GM18520 (cell line): ENCODE results near the gene CCDC27.
"Not testable (repeated sequence)": the region's sequence is repeated elsewhere in the genome, so short reads cannot be mapped to it uniquely, and the experiment has no call there.

ENCODE experiments used
- ATAC-seq: cut with Tn5 transposase; IDR thresholded peaks from one replicate; pipeline ENCODE4 v1.9.1; 2021; ENCODE audit not compliant: unreplicated experiment

Gene CCDC27

GRCh38 chr1:3735027-3735681, 17.1 kb upstream of the CCDC27 start:
- no peak for ATAC-seq

- ATAC-seq, result no peak
Observed at GRCh38 chr1:3735688-3736087, 16.6 kb upstream of the CCDC27 start.

- no peak for ATAC-seq
Observed at GRCh38 chr1:3736131-3736561, 16.1 kb upstream of the CCDC27 start.

GRCh38 chr1:3736708-3737107, 15.5 kb upstream of the CCDC27 start:
- ATAC-seq, result no peak

- ATAC-seq, result no peak
Observed at GRCh38 chr1:3738943-3739342, 13.3 kb upstream of the CCDC27 start.

GRCh38 chr1:3740042-3740441, 12.2 kb upstream of the CCDC27 start:
- no peak for ATAC-seq

- no peak for ATAC-seq
Observed at GRCh38 chr1:3740752-3741151, 11.5 kb upstream of the CCDC27 start.

- no peak for ATAC-seq
Observed at GRCh38 chr1:3741566-3742438, 10.4 kb upstream of the CCDC27 start.

- no peak for ATAC-seq
Observed at GRCh38 chr1:3742439-3743298, 9.6 kb upstream of the CCDC27 start.

- ATAC-seq, result no peak
Observed at GRCh38 chr1:3743421-3743820, 8.8 kb upstream of the CCDC27 start.

- no peak for ATAC-seq
Observed at GRCh38 chr1:3743826-3744225, 8.4 kb upstream of the CCDC27 start.

- ATAC-seq, result no peak
Observed at GRCh38 chr1:3744646-3745045, 7.6 kb upstream of the CCDC27 start.

GRCh38 chr1:3745071-3745470, 7.2 kb upstream of the CCDC27 start:
- no peak for ATAC-seq

GRCh38 chr1:3745590-3746381, 6.5 kb upstream of the CCDC27 start:
- ATAC-seq, result no peak

GRCh38 chr1:3746389-3746829, 5.8 kb upstream of the CCDC27 start:
- ATAC-seq, result no peak

- ATAC-seq, result no peak
Observed at GRCh38 chr1:3746830-3747521, 5.3 kb upstream of the CCDC27 start.

- ATAC-seq, result no peak
Observed at GRCh38 chr1:3747522-3747848, 4.8 kb upstream of the CCDC27 start.

- ATAC-seq, result no peak
Observed at GRCh38 chr1:3747903-3748302, 4.3 kb upstream of the CCDC27 start.

- ATAC-seq, result not testable (repeated sequence)
Observed at GRCh38 chr1:3748316-3748900, 3.8 kb upstream of the CCDC27 start.

GRCh38 chr1:3749512-3749911, 2.7 kb upstream of the CCDC27 start:
- ATAC-seq, result no peak
